HG03175 (cell line): ENCODE measurements around the gene ASPDH.

Experiments used
- ATAC-seq: cut with Tn5 transposase; IDR thresholded peaks from one replicate; pipeline ENCODE4 v1.9.1; 2021; ENCODE audit warnings: mild to moderate bottlenecking, moderate library complexity; ENCODE audit not compliant: unreplicated experiment

The ASPDH gene

GRCh38 chr19:50513746-50514345 is at the start of gene ASPDH:
Gene ASPDH, minus strand, starts transcription at chr19:50513913. Its CDS starts 90 bp downstream, at chr19:50513823.
- ATAC-seq: no peak

DNA sequence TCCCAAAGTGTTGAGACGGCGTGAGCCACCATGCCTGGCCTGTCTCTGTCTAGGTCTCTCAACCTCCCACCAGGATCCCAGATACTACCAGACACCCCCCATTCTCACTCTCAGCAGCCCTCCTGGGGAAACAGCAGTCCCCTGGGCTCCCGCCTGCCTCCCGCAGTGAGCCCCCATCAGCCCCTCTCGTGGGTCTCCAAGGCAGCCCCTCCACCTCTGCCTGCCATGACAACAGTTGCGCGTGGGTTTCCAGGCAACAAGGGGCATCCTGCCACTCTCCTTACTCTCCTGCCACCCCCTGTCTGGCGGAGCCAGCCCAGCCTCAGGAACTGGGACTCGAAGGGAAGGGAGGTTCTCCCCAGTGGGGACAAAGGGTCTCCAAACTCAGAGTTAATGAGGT is 49.3 kb upstream of the ASPDH start:
- no peak for ATAC-seq

DNA sequence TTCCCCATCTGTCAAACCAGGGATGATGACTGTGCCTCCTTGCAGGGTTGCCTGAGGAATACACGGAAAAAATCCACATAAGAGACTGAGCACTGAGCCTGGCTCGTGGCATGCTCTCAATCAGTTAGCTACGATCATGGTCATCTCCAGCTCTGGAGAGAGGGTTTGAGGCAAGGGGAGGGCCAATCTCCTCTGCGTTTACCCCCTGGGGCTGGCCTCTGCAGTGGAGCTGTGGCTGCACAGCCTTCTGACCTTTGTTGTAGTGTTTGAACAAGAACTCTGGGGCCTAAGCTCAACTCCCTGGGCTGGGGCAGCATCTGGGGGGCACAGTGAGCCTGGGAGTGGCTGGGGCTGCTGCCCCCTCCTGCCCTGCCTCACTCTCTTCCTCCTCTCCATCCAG is 48.6 kb upstream of the ASPDH start:
- no peak for ATAC-seq

GRCh38 chr19:50559636-50560035 is 45.9 kb upstream of the ASPDH start:
- no peak for ATAC-seq

GRCh38 chr19:50558449-50558848 is 44.7 kb upstream of the ASPDH start:
- ATAC-seq: no peak

DNA sequence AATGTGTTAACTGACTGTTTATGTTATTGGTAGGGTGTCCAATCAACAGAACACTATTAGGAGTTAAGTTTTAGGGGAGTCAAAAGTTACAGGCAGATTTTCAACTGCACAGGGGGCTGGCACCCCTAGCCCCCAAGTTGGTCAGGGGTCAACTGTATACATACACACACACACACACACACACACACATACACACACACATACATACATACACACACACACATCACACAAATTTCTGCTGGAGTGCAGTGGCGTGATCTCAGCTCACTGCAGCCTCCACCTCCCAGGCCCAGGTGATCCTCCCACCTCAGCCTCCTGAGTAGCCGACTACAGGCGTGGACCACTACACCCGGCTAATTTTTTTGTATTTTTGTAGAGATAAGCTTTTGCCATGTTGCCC is 44.3 kb upstream of the ASPDH start:
- ATAC-seq: no peak

DNA sequence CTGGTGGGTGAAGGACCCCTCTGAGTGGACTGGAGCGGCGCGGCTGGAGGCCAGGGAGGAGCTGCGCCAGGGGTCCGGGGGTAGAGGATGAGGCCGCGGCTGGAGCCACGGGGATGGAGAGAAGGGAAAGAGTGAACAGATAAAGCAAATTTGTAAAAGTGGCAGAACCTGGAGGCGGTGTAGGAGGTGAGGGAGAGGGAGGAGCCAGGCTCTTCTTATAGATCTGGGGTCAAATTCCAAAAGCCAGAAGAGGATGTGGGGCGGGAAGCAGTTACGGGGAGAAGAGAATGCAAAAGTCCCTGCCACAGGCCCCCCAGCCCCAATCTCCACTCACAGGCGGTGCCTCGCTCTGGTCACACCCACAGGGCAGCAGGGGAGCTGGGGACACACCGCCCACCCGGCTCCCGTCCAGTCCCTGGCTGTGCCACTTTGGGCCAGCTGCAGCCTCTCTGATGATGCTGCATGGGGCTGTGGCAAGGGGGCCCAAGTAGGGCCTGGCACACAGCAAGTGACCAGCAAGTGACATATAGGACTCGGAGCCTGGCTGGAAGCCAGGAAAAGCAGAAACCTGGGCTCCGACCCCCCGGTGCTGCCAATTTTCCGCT is 43.4 kb upstream of the ASPDH start:
- ATAC-seq: no peak

DNA sequence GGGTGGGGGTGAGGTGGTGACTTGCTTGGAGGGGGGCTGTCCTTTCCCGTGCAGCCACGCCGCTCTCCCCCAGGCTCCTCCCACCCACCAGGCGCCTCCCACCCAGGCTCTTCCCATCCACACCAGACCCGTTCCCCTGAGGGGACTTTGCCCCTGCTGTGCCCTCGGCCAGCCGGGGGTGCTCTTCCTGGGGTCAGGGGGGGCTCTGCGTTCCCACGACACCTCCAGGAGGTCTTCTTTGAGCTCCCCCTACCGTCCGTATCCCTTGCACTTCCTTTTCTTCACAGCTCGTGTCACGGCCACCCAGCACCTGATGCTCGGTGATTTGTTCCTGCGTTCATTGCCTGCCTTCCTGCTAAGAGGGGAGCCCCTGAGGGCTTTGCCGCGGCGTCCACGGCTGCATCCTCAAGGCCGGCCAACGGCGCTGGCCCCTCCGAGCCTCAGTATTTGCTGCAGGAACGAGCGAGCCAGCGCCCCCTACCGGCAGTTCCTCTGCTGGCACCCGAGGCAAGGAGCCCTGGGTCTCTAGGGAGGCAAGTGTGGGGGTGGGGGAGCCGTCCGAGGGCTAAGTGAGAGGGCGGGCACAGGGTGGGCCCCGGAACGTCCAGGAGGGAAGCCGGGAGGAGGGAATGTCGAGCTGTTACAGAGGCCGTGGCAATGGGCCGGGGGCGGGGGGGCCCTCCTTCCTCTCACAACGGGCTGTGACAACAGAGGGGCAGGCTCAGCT is 42.7 kb upstream of the ASPDH start:
- no peak for ATAC-seq

GRCh38 chr19:50555450-50556281 is 42.0 kb upstream of the ASPDH start:
- no peak for ATAC-seq

- no peak for ATAC-seq
These were observed 41.3 kb upstream of the ASPDH start for GRCh38 chr19:50555033-50555432.

DNA sequence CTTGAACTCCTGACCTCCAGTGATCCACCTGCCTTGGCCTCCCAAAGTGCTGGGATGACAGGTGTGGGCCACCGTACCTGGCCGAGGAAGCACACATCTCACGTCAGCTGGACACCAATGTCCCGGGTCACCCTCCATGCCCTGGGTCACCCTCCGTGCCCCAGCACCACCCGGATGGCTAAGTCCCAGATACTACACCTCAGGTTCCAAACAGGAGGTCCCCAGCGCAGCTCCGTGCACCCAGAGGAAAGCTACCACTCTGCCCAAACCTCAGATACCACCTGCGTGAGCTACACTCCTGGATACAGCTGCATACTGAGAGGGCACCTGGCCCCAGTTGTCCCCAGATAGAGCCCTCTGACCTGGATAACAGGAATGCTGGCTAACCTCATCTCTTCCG is 40.5 kb upstream of the ASPDH start:
- no peak for ATAC-seq

DNA sequence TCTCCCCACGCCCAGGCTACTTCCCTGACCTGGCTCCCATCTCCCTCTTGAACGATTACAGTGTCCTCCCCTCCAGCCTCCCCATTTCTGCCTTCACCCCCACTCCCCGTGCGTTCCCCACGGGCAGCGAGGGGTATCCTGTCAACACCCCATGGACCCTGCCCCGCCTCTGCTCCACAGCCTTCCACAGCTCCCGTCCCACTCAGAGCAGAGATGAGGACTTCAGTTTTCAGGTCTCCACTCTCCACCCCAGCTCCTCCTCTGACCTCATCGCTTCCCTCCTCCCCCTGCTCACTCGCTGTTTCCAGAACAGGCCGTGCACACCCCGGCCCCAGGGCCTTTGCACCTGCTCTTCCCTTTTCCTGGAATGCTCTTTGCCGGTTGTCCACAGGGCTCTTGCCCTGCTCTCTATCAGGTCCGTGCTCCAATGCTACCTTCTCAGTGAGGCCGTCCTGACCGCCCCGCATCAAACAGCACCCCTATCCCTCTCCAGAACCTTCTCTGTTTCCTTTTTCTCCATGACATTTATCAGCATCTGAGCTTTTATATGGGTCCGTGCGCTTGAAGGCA is 39.5 kb upstream of the ASPDH start:
- no peak for ATAC-seq

GRCh38 chr19:50552540-50552939 is 38.8 kb upstream of the ASPDH start:
- no peak for ATAC-seq

GRCh38 chr19:50551715-50552187 is 38.0 kb upstream of the ASPDH start:
- ATAC-seq: no peak

DNA sequence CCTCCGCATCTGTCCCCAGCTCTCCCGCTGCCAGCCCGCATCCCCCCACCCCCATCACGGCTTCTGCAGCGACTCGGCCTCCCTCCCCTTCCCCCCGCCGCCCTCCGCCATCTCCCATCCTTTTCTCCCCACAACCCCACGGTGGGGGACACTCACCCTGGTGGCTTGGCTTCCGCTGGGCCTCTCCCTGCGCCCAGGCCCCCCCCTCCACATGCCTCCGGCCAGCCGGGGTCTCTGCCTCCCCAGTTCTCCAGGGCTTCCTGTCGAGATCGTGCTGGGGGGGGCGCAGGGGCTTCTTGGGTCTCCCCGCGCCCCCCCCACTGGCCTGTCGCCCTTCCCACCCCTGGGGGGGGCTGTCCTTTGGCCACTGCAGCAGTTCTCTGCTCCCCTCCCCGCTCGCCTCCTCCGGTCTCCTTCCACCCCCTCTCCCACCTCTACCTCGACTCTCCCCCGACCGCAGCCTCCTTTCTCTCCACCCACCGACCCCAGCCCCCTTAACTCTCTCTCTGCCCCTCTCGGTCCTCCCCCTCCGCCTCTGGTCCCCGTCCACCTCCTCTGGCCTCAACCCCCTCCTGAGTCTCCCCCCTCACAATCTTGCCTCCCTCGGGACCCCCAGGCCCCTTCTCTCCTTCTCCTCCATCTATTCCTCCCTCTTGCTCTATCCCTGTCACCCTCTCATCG is 37.5 kb upstream of the ASPDH start:
- no peak for ATAC-seq

DNA sequence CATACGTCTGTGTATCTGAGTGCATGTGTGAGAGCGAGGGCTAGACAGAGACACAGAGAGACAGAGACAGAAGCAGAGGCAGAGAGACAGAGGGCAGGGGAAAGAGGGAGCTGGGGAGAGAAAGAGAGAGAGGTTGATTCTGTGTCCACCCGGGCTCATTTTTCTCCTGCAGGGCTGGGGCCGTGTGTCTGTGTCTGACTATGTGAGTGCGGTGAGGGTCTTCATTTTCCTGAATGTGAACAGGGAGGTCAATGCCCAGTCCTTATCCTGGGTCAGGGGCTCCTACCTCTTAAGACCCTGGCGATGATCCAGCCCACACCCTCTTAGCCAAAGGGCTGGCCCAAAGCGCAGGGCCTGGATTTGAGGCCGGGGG is 36.9 kb upstream of the ASPDH start:
- no peak for ATAC-seq

DNA sequence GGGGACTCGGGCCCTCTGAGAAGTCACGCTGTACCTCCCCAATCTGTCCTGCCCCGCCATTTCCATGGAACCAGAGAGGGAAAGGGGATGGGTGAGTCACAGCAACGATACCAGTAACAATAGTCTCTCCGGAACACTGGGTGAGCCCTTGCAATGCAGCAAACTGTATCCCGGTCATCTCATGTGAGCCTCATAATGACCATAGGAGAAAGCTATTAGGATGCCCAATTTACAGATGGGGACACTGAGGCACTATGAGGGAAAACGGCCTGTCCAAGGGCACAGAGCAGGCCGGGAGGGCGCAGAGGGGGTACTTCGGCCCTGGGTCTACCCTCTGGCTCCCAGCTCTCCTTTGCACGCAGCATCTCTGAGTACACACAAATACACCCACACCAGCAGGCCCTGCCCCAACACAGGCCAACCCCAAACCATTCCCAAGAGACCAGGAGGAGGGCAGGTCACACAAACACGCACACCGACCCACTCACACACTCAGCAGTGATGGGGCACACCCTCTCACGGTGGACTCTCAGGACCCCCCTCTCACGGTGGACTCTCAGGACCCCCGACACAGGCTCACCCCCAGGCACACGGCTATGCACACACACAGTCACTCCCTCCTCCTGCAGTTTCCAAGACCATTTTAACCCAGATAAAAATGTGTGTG is 36.3 kb upstream of the ASPDH start:
- ATAC-seq: no peak

GRCh38 chr19:50549059-50549926 is 35.6 kb upstream of the ASPDH start:
- ATAC-seq: no peak
